ENCODE measurements around the gene EIF3I. TPM values are rescaled to one million over a fixed set of nuclear protein-coding genes. Genes with fewer than 3 reads are reported as not detected.

Gene EIF3I
- polyA plus RNA-seq, 3 donors: 126 to 162 (median 151) TPM

DNA sequence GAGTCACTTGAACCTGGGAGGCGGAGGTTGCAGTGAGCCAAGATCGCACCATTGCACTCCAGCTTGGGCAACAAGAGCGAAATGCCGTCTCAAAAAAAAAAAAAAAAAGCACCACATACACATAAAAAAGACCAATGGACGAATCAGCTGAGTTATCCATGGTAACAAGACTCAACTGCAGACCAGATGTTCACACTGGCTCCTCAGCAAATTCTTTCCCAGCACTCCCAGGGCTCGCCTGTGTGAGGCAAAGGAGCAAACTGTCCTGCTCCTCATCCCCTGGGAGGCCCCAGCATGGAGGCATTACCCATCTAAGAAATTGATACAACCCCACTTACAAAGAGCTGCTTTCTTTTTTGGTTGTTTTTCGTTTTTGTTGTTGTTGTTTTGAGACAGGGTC is 3.2 kb upstream of the EIF3I start:
- H3K4me2 ChIP-seq (replicated peaks; ENCODE audit: extremely low read depth, low read length, poor library complexity, severe bottlenecking): no peak overlapping the region
- no peak overlapping the region for H3K9ac ChIP-seq (ENCODE audit: insufficient read depth, low read length, poor library complexity, severe bottlenecking)
- H3K9me3 Mint-ChIP-seq: no peaks in the 10 kb centered on the region
- peaks cover 31% of the 10 kb centered on the region for H3K79me2 ChIP-seq (ENCODE audit: insufficient read depth, low read length)
- H3K4me3 ChIP-seq (replicated peaks in 1 of 3; ENCODE audit: low read depth in 2 of 3, low read length in 3 of 3): no peak overlapping the region
- H3K4me1 ChIP-seq (ENCODE audit: control insufficient read depth in 1 of 2, insufficient read depth in 2 of 2, low read length in 2 of 2): peaks cover 23 to 37% of the 10 kb centered on the region in 2 donors
- H3K4me3 Mint-ChIP-seq: no peak overlapping the region
- H3K36me3 Mint-ChIP-seq: peaks cover 34 to 56% of the 10 kb centered on the region in 2 donors
- H4K20me1 ChIP-seq (ENCODE audit: insufficient read depth, low read length): no peaks in the 10 kb centered on the region
- no peak for DNase-seq
- H3K4me1 Mint-ChIP-seq: peaks cover 37% of the 10 kb centered on the region
- H3K27ac ChIP-seq (ENCODE audit: low read depth in 1 of 2, low read length in 2 of 2): no peak overlapping the region
- no peaks in the 10 kb centered on the region for H3K9me3 ChIP-seq (replicated peaks in 1 of 2; ENCODE audit: control insufficient read depth in 1 of 2, insufficient read depth in 1 of 2, low read length in 2 of 2)
- peaks cover 10 to 46% of the 10 kb centered on the region in 2 donors for H3K36me3 ChIP-seq (replicated peaks in 1 of 2; ENCODE audit: control insufficient read depth in 1 of 2, insufficient read depth in 2 of 2, low read length in 2 of 2)
- intact Hi-C loops (cut with micrococcal nuclease): loop anchor here (5.0 to 10.0 kb wide), 2 partner anchors 156 to 193 kb away; no protein-coding TSS in a partner anchor
- 100% methylated on average over 2 of the region's 7 CpGs for WGBS (ENCODE audit: insufficient coverage)
- no peak overlapping the region for H2AFZ ChIP-seq (ENCODE audit: insufficient read depth, low read depth, low read length, poor library complexity, severe bottlenecking)
- TF ChIP-seq, protein P1, sequence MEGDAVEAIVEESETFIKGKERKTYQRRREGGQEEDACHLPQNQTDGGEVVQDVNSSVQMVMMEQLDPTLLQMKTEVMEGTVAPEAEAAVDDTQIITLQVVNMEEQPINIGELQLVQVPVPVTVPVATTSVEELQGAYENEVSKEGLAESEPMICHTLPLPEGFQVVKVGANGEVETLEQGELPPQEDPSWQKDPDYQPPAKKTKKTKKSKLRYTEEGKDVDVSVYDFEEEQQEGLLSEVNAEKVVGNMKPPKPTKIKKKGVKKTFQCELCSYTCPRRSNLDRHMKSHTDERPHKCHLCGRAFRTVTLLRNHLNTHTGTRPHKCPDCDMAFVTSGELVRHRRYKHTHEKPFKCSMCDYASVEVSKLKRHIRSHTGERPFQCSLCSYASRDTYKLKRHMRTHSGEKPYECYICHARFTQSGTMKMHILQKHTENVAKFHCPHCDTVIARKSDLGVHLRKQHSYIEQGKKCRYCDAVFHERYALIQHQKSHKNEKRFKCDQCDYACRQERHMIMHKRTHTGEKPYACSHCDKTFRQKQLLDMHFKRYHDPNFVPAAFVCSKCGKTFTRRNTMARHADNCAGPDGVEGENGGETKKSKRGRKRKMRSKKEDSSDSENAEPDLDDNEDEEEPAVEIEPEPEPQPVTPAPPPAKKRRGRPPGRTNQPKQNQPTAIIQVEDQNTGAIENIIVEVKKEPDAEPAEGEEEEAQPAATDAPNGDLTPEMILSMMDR (IDR thresholded peaks at IDR 0.05): no peak
- H3K27ac Mint-ChIP-seq: peak overlapping the region in 1 of 7 donors; percentile 13
- H3K27me3 ChIP-seq (ENCODE audit: control insufficient read depth in 2 of 2, insufficient read depth in 2 of 2, low read length in 2 of 2): no peaks in the 10 kb centered on the region
- peaks cover 0 to 2% (median 0%) of the 10 kb centered on the region in 3 donors for H3K27me3 Mint-ChIP-seq (ENCODE audit: low read depth in 3 of 3)

DNA sequence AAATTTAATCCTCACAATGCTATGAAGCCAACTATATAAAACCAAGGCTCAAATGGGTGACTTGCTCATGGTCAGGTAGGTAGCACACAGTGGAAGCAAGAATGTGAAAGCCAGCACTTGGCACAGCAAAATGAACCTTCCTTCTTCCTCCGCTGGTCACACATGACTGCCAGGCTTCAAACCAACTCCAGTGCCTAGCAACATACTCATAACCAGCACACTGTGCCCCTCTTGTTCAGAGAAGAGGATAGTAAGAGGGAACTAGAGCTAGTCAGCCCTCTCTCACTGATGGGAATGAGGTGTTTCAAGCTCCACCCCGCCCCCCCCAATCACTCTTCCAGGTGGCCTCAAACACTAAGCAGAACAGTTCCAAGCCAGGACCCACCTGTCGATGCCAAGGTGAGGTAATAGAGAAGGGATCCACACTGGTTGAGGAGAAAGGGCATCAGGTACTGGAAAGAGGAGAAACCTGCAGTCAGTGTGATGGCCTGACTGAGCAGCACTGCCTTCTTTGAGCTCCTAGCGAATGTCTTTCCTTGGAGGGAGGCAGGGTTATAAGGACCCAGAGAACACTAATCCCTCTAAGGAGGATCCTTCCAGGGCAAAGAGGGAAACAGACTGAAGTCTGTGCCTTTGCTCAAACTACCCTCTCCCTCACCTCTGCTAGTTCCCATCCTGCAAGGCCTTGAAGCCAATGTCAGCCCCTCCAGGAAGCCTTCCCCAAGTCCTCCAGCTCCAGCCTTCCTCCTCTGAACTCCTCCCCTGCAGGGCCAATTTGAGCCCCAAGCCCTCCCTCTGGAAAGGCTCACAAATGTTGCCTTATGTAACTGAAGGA is 1.2 kb upstream of the EIF3I start:
- Histone ChIP-seq H3K9me3 (replicated peaks in 1 of 2; ENCODE audit: control insufficient read depth in 1 of 2, insufficient read depth in 1 of 2, low read length in 2 of 2) (no peaks in the 10 kb centered on the region), H3K4me3 (replicated peaks in 1 of 3; ENCODE audit: low read depth in 2 of 3, low read length in 3 of 3) (peak overlapping the region; percentile 53 to 98 (median 82)), H3K79me2 (ENCODE audit: insufficient read depth, low read length) (peaks cover 31% of the 10 kb centered on the region), H3K27ac (ENCODE audit: low read depth in 1 of 2, low read length in 2 of 2) (peak overlapping the region in 1 of 2 donors; percentile 99), H2AFZ (ENCODE audit: insufficient read depth, low read depth, low read length, poor library complexity, severe bottlenecking) (peak overlapping the region; percentile 92), H3K4me1 (ENCODE audit: control insufficient read depth in 1 of 2, insufficient read depth in 2 of 2, low read length in 2 of 2) (peaks cover 23 to 33% of the 10 kb centered on the region in 2 donors), H3K9ac (ENCODE audit: insufficient read depth, low read length, poor library complexity, severe bottlenecking) (peak overlapping the region; percentile 92), H3K4me2 (replicated peaks; ENCODE audit: extremely low read depth, low read length, poor library complexity, severe bottlenecking) (peak overlapping the region; percentile 93), H3K36me3 (replicated peaks in 1 of 2; ENCODE audit: control insufficient read depth in 1 of 2, insufficient read depth in 2 of 2, low read length in 2 of 2) (peaks cover 15 to 49% of the 10 kb centered on the region in 2 donors), H4K20me1 (ENCODE audit: insufficient read depth, low read length) (no peaks in the 10 kb centered on the region), H3K27me3 (ENCODE audit: control insufficient read depth in 2 of 2, insufficient read depth in 2 of 2, low read length in 2 of 2) (no peaks in the 10 kb centered on the region)
- DNase-seq: no peak
- Mint-ChIP-seq H3K36me3 (peaks cover 36 to 61% of the 10 kb centered on the region in 2 donors), H3K27ac (peak overlapping the region; percentile 97 to 100 (median 98)), H3K4me3 (peak overlapping the region; percentile 97 to 98), H3K4me1 (peaks cover 35% of the 10 kb centered on the region), H3K27me3 (ENCODE audit: low read depth in 3 of 3) (peaks cover 0 to 2% (median 2%) of the 10 kb centered on the region in 3 donors), H3K9me3 (no peaks in the 10 kb centered on the region)
- WGBS (ENCODE audit: insufficient coverage): 100% methylated on average over 1 of the region's 4 CpGs
- intact Hi-C loops (cut with micrococcal nuclease): loop anchor here in 1 of 2 donors (10.0 kb wide), 1 partner anchor 174 kb away; the partner anchor contains the start of gene BSDC1
- TF ChIP-seq, protein P1 (IDR thresholded peaks at IDR 0.05): no peak

Data from CD14-positive monocyte (primary cell).